Tibial artery (tissue), 4 donors: ENCODE results near the gene OR4S1.

Experiments
- DNase-seq, 2 donors: peaks; one replicate each; pipeline ENCODE4 v3.0.0-alpha.2; 2019
- H3K27ac ChIP-seq, 2 donors: fragments of 200-600 bp; sonication (generic) in 1 of 2; 1 replicate in 1 of 2; 2 replicates in 1 of 2; pipeline ENCODE4 v1.5.1; 2018 to 2019; ENCODE audit warnings: mild to moderate bottlenecking in 1 of 2
- H3K27me3 ChIP-seq, 2 donors: fragments of 200-600 bp; sonication (generic) in 1 of 2; one replicate each; pipeline versions ENCODE4 v1.5.1 to v1.6.0; 2016 to 2019
- H3K36me3 ChIP-seq, 3 donors: fragments of 200-600 bp; sonication (generic) in 2 of 3; one replicate each; pipeline ENCODE4 v1.5.1; 2016 to 2019; ENCODE audit warnings: mild to moderate bottlenecking in 2 of 3
- H3K4me1 ChIP-seq, 4 donors: fragments of 200-600 bp; sonication (generic) in 2 of 4; 1 replicate in 3 of 4; 2 replicates in 1 of 4; pipeline ENCODE4 v1.5.1; 2016 to 2019
- H3K4me3 ChIP-seq, 2 donors: fragments of 200-600 bp; sonication (generic) in 1 of 2; 1 replicate in 1 of 2; 2 replicates in 1 of 2; pipeline ENCODE4 v1.5.1; 2018 to 2019; ENCODE audit warnings: mild to moderate bottlenecking in 2 of 2
- H3K9me3 ChIP-seq, 3 donors: fragments of 200-600 bp; sonication (generic) in 1 of 3; one replicate each; pipeline ENCODE4 v1.5.1; 2016 to 2019
- CTCF ChIP-seq, 2 experiments: fragments of 200-600 bp in 1 of 2; fragments of 450-650 bp in 1 of 2; IDR thresholded peaks; one replicate each; pipeline ENCODE4 v1.5.1; 2017 to 2019; ENCODE audit warnings: antibody characterized with exemption in 2 of 2, mild to moderate bottlenecking in 1 of 2, moderate library complexity in 1 of 2
- intact Hi-C: fragments of 100-400 bp; cut with DNase I; formaldehyde crosslinking; loops from one replicate; pipeline ENCODE4 v1.15.0; 2023; ENCODE audit warnings: low total_unique reads

The OR4S1 gene

GRCh38 chr11:48354677-48355076 is 48.7 kb downstream of the OR4S1 start:
- Histone ChIP-seq H3K9me3 (no peaks in the 10 kb centered on the region), H3K4me3 (no peak overlapping the region), H3K36me3 (no peaks in the 10 kb centered on the region), H3K27me3 (no peaks in the 10 kb centered on the region), H3K4me1 (no peaks in the 10 kb centered on the region), H3K27ac (no peak overlapping the region)
- no peak for DNase-seq
- TF ChIP-seq CTCF (IDR thresholded peaks at IDR 0.05), result no peak
- intact Hi-C loops, result no loop called here
